Immature natural killer cell (primary cell): Measurements from ENCODE around the gene TMCO4. TPM values are rescaled to one million over a fixed set of nuclear protein-coding genes. Genes with fewer than 3 reads are reported as not detected.
"Not testable (repeated sequence)": the region's sequence is repeated elsewhere in the genome, so short reads cannot be mapped to it uniquely, and the experiment has no call there.

Experiments used
- DNase-seq, 3 donors: peaks; one replicate each; pipeline ENCODE4 v3.0.0; 2022; ENCODE audit warnings: mixed read lengths in 1 of 3
- H3K27ac Mint-ChIP-seq, 6 donors: one replicate each; pipeline ENCODE4 v1.8.0; 2020; ENCODE audit warnings: mixed read lengths in 6 of 6, mild to moderate bottlenecking in 5 of 6, inconsistent platforms in 4 of 6, moderate library complexity in 3 of 6
- H3K27me3 Mint-ChIP-seq, 3 donors: one replicate each; pipeline ENCODE4 v1.8.0; 2020 to 2021; ENCODE audit warnings: low read depth in 3 of 3, mild to moderate bottlenecking in 3 of 3, mixed read lengths in 3 of 3, moderate library complexity in 3 of 3, inconsistent platforms in 1 of 3
- H3K36me3 Mint-ChIP-seq, 3 donors: one replicate each; pipeline ENCODE4 v1.8.0; 2020; ENCODE audit warnings: mixed read lengths in 3 of 3, inconsistent platforms in 2 of 3, mild to moderate bottlenecking in 2 of 3
- H3K4me1 Mint-ChIP-seq, 2 donors: one replicate each; pipeline ENCODE4 v1.8.0; 2020; ENCODE audit warnings: inconsistent platforms in 2 of 2, mild to moderate bottlenecking in 2 of 2, mixed read lengths in 2 of 2, moderate library complexity in 1 of 2
- H3K4me3 Mint-ChIP-seq, 5 donors: one replicate each; pipeline ENCODE4 v1.8.0; 2020; ENCODE audit warnings: mild to moderate bottlenecking in 5 of 5, mixed read lengths in 5 of 5, inconsistent platforms in 3 of 5, moderate library complexity in 3 of 5
- H3K9me3 Mint-ChIP-seq, 6 donors: one replicate each; pipeline ENCODE4 v1.8.0; 2020; ENCODE audit warnings: mild to moderate bottlenecking in 6 of 6, mixed read lengths in 6 of 6, inconsistent platforms in 4 of 6, moderate library complexity in 3 of 6
- polyA plus RNA-seq, 3 donors: library from polyadenylated mRNA; unstranded; fragments of 300-500 nt; fragmentation: Illumina TruSeq; gene quantifications; one replicate each; pipeline ENCODE4 v1.2.3, GENCODE V29; 2021

Gene TMCO4
- polyA plus RNA-seq, result 10 to 100 TPM; 13.1 to 17.0 (median 16.9) TPM

- DNase-seq, result peak; percentile 54 to 62 (median 55)
- Mint-ChIP-seq H3K36me3 (peaks cover 4 to 5% (median 5%) of the 10 kb centered on the region in 3 donors), H3K27ac (peak within 1 kb of the TSS; percentile 85 to 97 (median 90)), H3K4me3 (peak within 1 kb of the TSS; percentile 89 to 95 (median 90)), H3K9me3 (peaks cover 0 to 3% (median 0%) of the 10 kb centered on the region in 6 donors), H3K4me1 (peaks cover 23 to 45% of the 10 kb centered on the region in 2 donors), H3K27me3 (peaks cover 0 to 4% (median 0%) of the 10 kb centered on the region in 3 donors)
These were observed at the start of gene TMCO4 for GRCh38 chr1:19799230-19800075. Gene TMCO4, minus strand, starts transcription at chr1:19799916. Its CDS starts 19,158 bp downstream, at chr1:19780758.

GRCh38 chr1:19849307-19849706 lies 49.6 kb upstream of the TMCO4 start:
- H3K4me1 Mint-ChIP-seq, H3K36me3 Mint-ChIP-seq, DNase-seq, H3K27ac Mint-ChIP-seq, H3K4me3 Mint-ChIP-seq, H3K9me3 Mint-ChIP-seq: not testable (repeated sequence)
- H3K27me3 Mint-ChIP-seq, result peaks cover 7 to 15% (median 9%) of the 10 kb centered on the region in 3 donors

GRCh38 chr1:19847334-19847733 lies 47.6 kb upstream of the TMCO4 start:
- DNase-seq, H3K9me3 Mint-ChIP-seq, H3K36me3 Mint-ChIP-seq, H3K4me3 Mint-ChIP-seq, H3K27ac Mint-ChIP-seq, H3K4me1 Mint-ChIP-seq: not testable (repeated sequence)
- peaks cover 7 to 13% (median 9%) of the 10 kb centered on the region in 3 donors for H3K27me3 Mint-ChIP-seq

GRCh38 chr1:19846338-19846737 lies 46.6 kb upstream of the TMCO4 start:
- Mint-ChIP-seq H3K36me3 (no peaks in the 10 kb centered on the region), H3K4me3 (no peak overlapping the region), H3K4me1 (no peaks in the 10 kb centered on the region), H3K27ac (no peak overlapping the region), H3K27me3 (peaks cover 7 to 15% (median 9%) of the 10 kb centered on the region in 3 donors), H3K9me3 (no peaks in the 10 kb centered on the region)
- DNase-seq, result no peak

- Mint-ChIP-seq H3K27me3 (peaks cover 7 to 17% (median 9%) of the 10 kb centered on the region in 3 donors), H3K27ac (no peak overlapping the region), H3K4me1 (no peaks in the 10 kb centered on the region), H3K36me3 (no peaks in the 10 kb centered on the region), H3K4me3 (no peak overlapping the region), H3K9me3 (no peaks in the 10 kb centered on the region)
- DNase-seq, result no peak
These were observed 45.8 kb upstream of the TMCO4 start for GRCh38 chr1:19845555-19845954.

- Mint-ChIP-seq H3K27ac (no peak overlapping the region), H3K27me3 (peaks cover 7 to 19% (median 9%) of the 10 kb centered on the region in 3 donors), H3K36me3 (no peaks in the 10 kb centered on the region), H3K4me3 (no peak overlapping the region), H3K9me3 (no peaks in the 10 kb centered on the region), H3K4me1 (no peaks in the 10 kb centered on the region)
- no peak for DNase-seq
These were observed 45.2 kb upstream of the TMCO4 start for GRCh38 chr1:19844731-19845495.

GRCh38 chr1:19840228-19840627 lies 40.5 kb upstream of the TMCO4 start:
- peaks cover 8 to 16% (median 14%) of the 10 kb centered on the region in 3 donors for H3K27me3 Mint-ChIP-seq
- no peaks in the 10 kb centered on the region for H3K36me3 Mint-ChIP-seq
- no peaks in the 10 kb centered on the region for H3K4me1 Mint-ChIP-seq

GRCh38 chr1:19837866-19838265 lies 38.1 kb upstream of the TMCO4 start:
- peaks cover 2 to 14% (median 12%) of the 10 kb centered on the region in 3 donors for H3K27me3 Mint-ChIP-seq
- H3K4me1 Mint-ChIP-seq, result no peaks in the 10 kb centered on the region
- no peak overlapping the region for H3K4me3 Mint-ChIP-seq
- H3K27ac Mint-ChIP-seq, result no peak overlapping the region
- no peaks in the 10 kb centered on the region for H3K9me3 Mint-ChIP-seq
- DNase-seq, result no peak
- H3K36me3 Mint-ChIP-seq, result no peaks in the 10 kb centered on the region

More at GRCh38 chr1:19840228-19840627, 40.5 kb upstream of the TMCO4 start:
- Mint-ChIP-seq H3K4me3 (no peak overlapping the region), H3K9me3 (no peaks in the 10 kb centered on the region), H3K27ac (no peak overlapping the region)
- no peak for DNase-seq

- peaks cover 4 to 25% (median 16%) of the 10 kb centered on the region in 3 donors for H3K27me3 Mint-ChIP-seq
- no peaks in the 10 kb centered on the region for H3K9me3 Mint-ChIP-seq
- no peak overlapping the region for H3K27ac Mint-ChIP-seq
- no peak for DNase-seq
- no peaks in the 10 kb centered on the region for H3K4me1 Mint-ChIP-seq
- H3K36me3 Mint-ChIP-seq, result no peaks in the 10 kb centered on the region
- H3K4me3 Mint-ChIP-seq, result no peak overlapping the region
These were observed 35.9 kb upstream of the TMCO4 start for GRCh38 chr1:19835578-19835977.

- Mint-ChIP-seq H3K4me3 (no peak overlapping the region), H3K36me3 (no peaks in the 10 kb centered on the region), H3K27me3 (peaks cover 6 to 21% (median 21%) of the 10 kb centered on the region in 3 donors), H3K4me1 (no peaks in the 10 kb centered on the region), H3K9me3 (peaks cover 0 to 2% (median 0%) of the 10 kb centered on the region in 6 donors), H3K27ac (no peak overlapping the region)
- DNase-seq, result no peak
These were observed 31.7 kb upstream of the TMCO4 start for GRCh38 chr1:19831441-19831840.

- Mint-ChIP-seq H3K4me1 (no peaks in the 10 kb centered on the region), H3K27ac (no peak overlapping the region), H3K27me3 (peaks cover 6 to 19% (median 17%) of the 10 kb centered on the region in 3 donors), H3K36me3 (peaks cover 0 to 3% (median 0%) of the 10 kb centered on the region in 3 donors), H3K4me3 (no peak overlapping the region), H3K9me3 (peaks cover 0 to 2% (median 0%) of the 10 kb centered on the region in 6 donors)
- no peak for DNase-seq
These were observed 28.8 kb upstream of the TMCO4 start for GRCh38 chr1:19828546-19828945.

- Mint-ChIP-seq H3K9me3 (peaks cover 0 to 2% (median 0%) of the 10 kb centered on the region in 6 donors), H3K27me3 (peaks cover 3 to 9% (median 7%) of the 10 kb centered on the region in 3 donors), H3K27ac (no peak overlapping the region), H3K4me1 (no peaks in the 10 kb centered on the region), H3K36me3 (peaks cover 0 to 3% (median 0%) of the 10 kb centered on the region in 3 donors), H3K4me3 (no peak overlapping the region)
- DNase-seq, result no peak
These were observed 25.6 kb upstream of the TMCO4 start for GRCh38 chr1:19825298-19825697.

- Mint-ChIP-seq H3K27me3 (peaks cover 3 to 9% (median 3%) of the 10 kb centered on the region in 3 donors), H3K4me3 (no peak overlapping the region), H3K36me3 (peaks cover 0 to 3% (median 0%) of the 10 kb centered on the region in 3 donors), H3K27ac (no peak overlapping the region), H3K9me3 (no peaks in the 10 kb centered on the region), H3K4me1 (no peaks in the 10 kb centered on the region)
- DNase-seq, result no peak
These were observed 24.8 kb upstream of the TMCO4 start for GRCh38 chr1:19824541-19824940.

- Mint-ChIP-seq H3K4me1 (no peaks in the 10 kb centered on the region), H3K36me3 (peaks cover 0 to 3% (median 0%) of the 10 kb centered on the region in 3 donors), H3K9me3 (no peaks in the 10 kb centered on the region), H3K27me3 (peaks cover 1 to 9% (median 3%) of the 10 kb centered on the region in 3 donors), H3K4me3 (no peak overlapping the region), H3K27ac (no peak overlapping the region)
- DNase-seq, result no peak
These were observed 24.3 kb upstream of the TMCO4 start for GRCh38 chr1:19824036-19824435.
